B cell (primary cell): ENCODE measurements around the gene SYNDIG1L. TPM values are rescaled to one million over a fixed set of nuclear protein-coding genes. Genes with fewer than 3 reads are reported as not detected.

Source experiments
- ATAC-seq: fragments of 200-7000 bp; cut with Tn5 transposase; one replicate; pipeline ENCODE4 v1.10.0; 2021; ENCODE audit warnings: low read depth, mild to moderate bottlenecking, moderate number of reproducible peaks, moderate library complexity
- CTCF ChIA-PET: fragments of 350-600 bp; sonication (Branson Sonifier 250); formaldehyde crosslinking; loops from one replicate; lab custom pipeline; 2021; ENCODE audit warnings: antibody characterized with exemption, inconsistent platforms; lab: Charles Lee
- POLR2A ChIA-PET: fragments of 350-600 bp; sonication (Branson Sonifier 250); formaldehyde crosslinking; loops from one replicate; lab custom pipeline; 2021; ENCODE audit warnings: antibody characterized with exemption; lab: Charles Lee
- DNase-seq: peaks from one replicate; pipeline ENCODE4 v3.0.0; 2013
- H2AFZ ChIP-seq: 2 replicates; pipeline ENCODE4 v1.6.1; 2012; ENCODE audit warnings: mild to moderate bottlenecking, low read depth, low read length; ENCODE audit not compliant: insufficient read depth, poor library complexity, severe bottlenecking
- H3K27ac ChIP-seq, 2 donors: 1 replicate in 1 of 2; 2 replicates in 1 of 2; pipeline ENCODE4 v1.5.1; 2012 to 2013; ENCODE audit warnings: low read length in 2 of 2, mild to moderate bottlenecking in 2 of 2, moderate library complexity in 1 of 2
- H3K27me3 ChIP-seq, 4 experiments: fragments of 200-600 bp in 1 of 4; sonication (generic) in 1 of 4; replicated peaks in 1 of 4; 1 replicate in 2 of 4; 2 replicates in 2 of 4; pipeline versions ENCODE4 v1.6.1 to v1.7.0; 2013 to 2016; ENCODE audit warnings: low read length in 3 of 4, mild to moderate bottlenecking in 2 of 4, mixed read lengths in 1 of 4, moderate library complexity in 1 of 4; ENCODE audit not compliant: insufficient read depth in 4 of 4, control insufficient read depth in 3 of 4; ENCODE audit errors: control extremely low read depth in 1 of 4
- H3K36me3 ChIP-seq, 2 experiments: replicated peaks in 1 of 2; 1 replicate in 1 of 2; 2 replicates in 1 of 2; pipeline versions ENCODE4 v1.6.1 to v1.7.1; 2013; ENCODE audit warnings: low read length in 1 of 2; ENCODE audit not compliant: insufficient read depth in 2 of 2, control insufficient read depth in 1 of 2; ENCODE audit errors: control extremely low read depth in 1 of 2, extremely low read depth in 1 of 2
- H3K4me1 ChIP-seq, 2 donors: fragments of 200-600 bp in 1 of 2; sonication (generic) in 1 of 2; 1 replicate in 1 of 2; 2 replicates in 1 of 2; pipeline versions ENCODE4 v1.5.1 to v1.6.1; 2013 to 2017; ENCODE audit warnings: low read length in 2 of 2; ENCODE audit not compliant: control insufficient read depth in 2 of 2, insufficient read depth in 2 of 2
- H3K4me2 ChIP-seq: replicated peaks from 2 replicates; pipeline ENCODE3; 2012; ENCODE audit warnings: mild to moderate bottlenecking, low read depth, low read length; ENCODE audit not compliant: poor library complexity, severe bottlenecking
- H3K4me3 ChIP-seq, 5 experiments: fragments of 200-600 bp in 1 of 5; sonication (generic) in 1 of 5; 1 replicate in 3 of 5; 2 replicates in 2 of 5; pipeline versions ENCODE4 v1.5.1 to v1.7.0; 2011 to 2016; ENCODE audit warnings: low read length in 4 of 5, mild to moderate bottlenecking in 4 of 5, low read depth in 2 of 5, control low read depth in 1 of 5, moderate library complexity in 1 of 5; ENCODE audit not compliant: insufficient read depth in 1 of 5; ENCODE audit errors: control extremely low read depth in 1 of 5, extremely low read depth in 1 of 5
- H3K79me2 ChIP-seq: fragments of 200-600 bp; sonication (generic); one replicate; pipeline ENCODE4 v1.6.0; 2016; ENCODE audit warnings: low read length; ENCODE audit not compliant: control insufficient read depth, insufficient read depth
- H3K9ac ChIP-seq: fragments of 200-600 bp; sonication (generic); 2 replicates; pipeline ENCODE4 v1.6.1; 2017; ENCODE audit warnings: mild to moderate bottlenecking, low read length, moderate library complexity
- H3K9me3 ChIP-seq, 3 donors: one replicate each; pipeline versions ENCODE4 v1.6.1 to v1.7.1; 2013; ENCODE audit warnings: low read length in 2 of 3; ENCODE audit not compliant: control insufficient read depth in 2 of 3, insufficient read depth in 1 of 3; ENCODE audit errors: control extremely low read depth in 1 of 3
- H4K20me1 ChIP-seq: 2 replicates; pipeline ENCODE4 v1.6.0; 2012; ENCODE audit warnings: mild to moderate bottlenecking, low read length; ENCODE audit not compliant: insufficient read depth, control insufficient read depth, poor library complexity, severe bottlenecking
- H3K27ac Mint-ChIP-seq: one replicate; pipeline ENCODE4 v1.8.0; 2021; ENCODE audit warnings: mixed read lengths
- H3K27me3 Mint-ChIP-seq: one replicate; pipeline ENCODE4 v1.8.0; 2021; ENCODE audit warnings: mixed read lengths
- H3K4me1 Mint-ChIP-seq: one replicate; pipeline ENCODE4 v1.8.0; 2021; ENCODE audit warnings: mixed read lengths
- H3K4me3 Mint-ChIP-seq: one replicate; pipeline ENCODE4 v1.8.0; 2021; ENCODE audit warnings: mixed read lengths
- H3K9me3 Mint-ChIP-seq: one replicate; pipeline ENCODE4 v1.8.0; 2022; ENCODE audit warnings: mixed read lengths; ENCODE audit not compliant: insufficient read depth
- CTCF ChIP-seq: fragments of 200-600 bp; IDR thresholded peaks from one replicate; pipeline ENCODE4 v1.8.0; 2022; ENCODE audit warnings: antibody characterized with exemption, mild to moderate bottlenecking
- EZH2 ChIP-seq: IDR thresholded peaks from 2 replicates; pipeline ENCODE4 v1.6.1; 2012; ENCODE audit warnings: borderline replicate concordance, low read depth, mild to moderate bottlenecking, moderate library complexity, low read length; ENCODE audit not compliant: insufficient read depth, poor library complexity, severe bottlenecking
- whole genome bisulfite sequencing: methylation state at CpG from one replicate; pipeline ENCODE4 v1.1.5; 2013; ENCODE audit warnings: missing lambda C conversion rate; ENCODE audit not compliant: insufficient coverage; 5-methylcytosine and 5-hydroxymethylcytosine counted together
- intact Hi-C: fragments of 100-400 bp; cut with micrococcal nuclease; formaldehyde crosslinking; loops from one replicate; pipeline ENCODE4 v1.10.0; 2022
- polyA plus RNA-seq: library from polyadenylated mRNA; depleted of rRNA; stranded (reverse); fragments of >200 nt; gene quantifications from 2 replicates; pipeline ENCODE4 v1.2.3, GENCODE V29; 2012
- total RNA-seq, 2 donors: library from RNA; stranded (reverse); fragments of 120-200 nt in 1 of 2; gene quantifications; 1 replicate in 1 of 2; 2 replicates in 1 of 2; pipeline versions ENCODE4 v1.2.3 to v1.2.4, GENCODE V29; 2013 to 2022

SYNDIG1L gene
- total and polyA plus RNA-seq, 2 donors (not counting 1 experiment from before 2014, with no cell fraction given): 0.16 TPM; not detected in 1

GRCh38 chr14:74407801-74408154 is 18.2 kb downstream of the SYNDIG1L start:
- H3K4me3 Mint-ChIP-seq: no peak overlapping the region
- Histone ChIP-seq H3K27me3 (no peaks in the 10 kb centered on the region), H3K4me1 (peaks cover 20 to 28% of the 10 kb centered on the region in 2 donors), H3K36me3 (no peaks in the 10 kb centered on the region), H2AFZ (no peak overlapping the region), H3K9me3 (no peaks in the 10 kb centered on the region), H3K9ac (no peak overlapping the region), H3K79me2 (no peaks in the 10 kb centered on the region), H3K27ac (no peak overlapping the region), H3K4me2 (peak overlapping the region; percentile 50), H4K20me1 (no peaks in the 10 kb centered on the region), H3K4me3 (no peak overlapping the region)
- ChIA-PET POLR2A (no interaction called here), CTCF (no interaction called here)
- ATAC-seq: no peak
- 7% methylated on average over 4 of the region's 5 CpGs for whole genome bisulfite sequencing
- peak overlapping the region; percentile 26 for H3K27ac Mint-ChIP-seq
- H3K9me3 Mint-ChIP-seq: no peaks in the 10 kb centered on the region
- intact Hi-C loops: no loop called here
- DNase-seq: no peak
- peaks cover 40% of the 10 kb centered on the region for H3K4me1 Mint-ChIP-seq
- H3K27me3 Mint-ChIP-seq: peaks cover 3% of the 10 kb centered on the region
- TF ChIP-seq CTCF (no peak), EZH2 (no peak)

GRCh38 chr14:74407021-74407800 is 18.8 kb downstream of the SYNDIG1L start:
- Mint-ChIP-seq H3K27me3 (peaks cover 3% of the 10 kb centered on the region), H3K4me1 (peaks cover 45% of the 10 kb centered on the region), H3K9me3 (no peaks in the 10 kb centered on the region), H3K27ac (peak overlapping the region; percentile 26), H3K4me3 (no peak overlapping the region)
- TF ChIP-seq CTCF: no peak
- TF ChIP-seq EZH2: no peak
- H3K4me3 ChIP-seq: no peak overlapping the region
- no peaks in the 10 kb centered on the region for H3K79me2 ChIP-seq
- H3K36me3 ChIP-seq: no peaks in the 10 kb centered on the region
- H3K9ac ChIP-seq: no peak overlapping the region
- ChIA-PET CTCF (no interaction called here), POLR2A (interaction anchor here (0.6 kb wide), 1 partner anchor 62 kb away, joined by 7 read pairs; no protein-coding TSS in a partner anchor)
- no peak for DNase-seq
- H3K27ac ChIP-seq: no peak overlapping the region
- ATAC-seq: no peak
- H2AFZ ChIP-seq: no peak overlapping the region
- H4K20me1 ChIP-seq: no peaks in the 10 kb centered on the region
- intact Hi-C loops: no loop called here
- H3K27me3 ChIP-seq: no peaks in the 10 kb centered on the region
- H3K4me1 ChIP-seq: peaks cover 26 to 33% of the 10 kb centered on the region in 2 donors
- 86% methylated on average over 14 of the region's 17 CpGs for WGBS
- peak overlapping the region; percentile 50 for H3K4me2 ChIP-seq
- no peaks in the 10 kb centered on the region for H3K9me3 ChIP-seq
